A375 (cell line): ENCODE data around the gene FGF4. TPM values are rescaled to one million over a fixed set of nuclear protein-coding genes. Genes with fewer than 3 reads are reported as not detected.

Experiments used
- total RNA-seq: library from RNA; depleted of rRNA; stranded (reverse); fragments of >200 nt; shearing (Covaris generic); gene quantifications from 2 replicates; pipeline ENCODE4 v1.2.3, GENCODE V29; 2014; rRNA removed

Gene FGF4, protein sequence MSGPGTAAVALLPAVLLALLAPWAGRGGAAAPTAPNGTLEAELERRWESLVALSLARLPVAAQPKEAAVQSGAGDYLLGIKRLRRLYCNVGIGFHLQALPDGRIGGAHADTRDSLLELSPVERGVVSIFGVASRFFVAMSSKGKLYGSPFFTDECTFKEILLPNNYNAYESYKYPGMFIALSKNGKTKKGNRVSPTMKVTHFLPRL
- not detected in 2 replicates for total RNA-seq

DNA sequence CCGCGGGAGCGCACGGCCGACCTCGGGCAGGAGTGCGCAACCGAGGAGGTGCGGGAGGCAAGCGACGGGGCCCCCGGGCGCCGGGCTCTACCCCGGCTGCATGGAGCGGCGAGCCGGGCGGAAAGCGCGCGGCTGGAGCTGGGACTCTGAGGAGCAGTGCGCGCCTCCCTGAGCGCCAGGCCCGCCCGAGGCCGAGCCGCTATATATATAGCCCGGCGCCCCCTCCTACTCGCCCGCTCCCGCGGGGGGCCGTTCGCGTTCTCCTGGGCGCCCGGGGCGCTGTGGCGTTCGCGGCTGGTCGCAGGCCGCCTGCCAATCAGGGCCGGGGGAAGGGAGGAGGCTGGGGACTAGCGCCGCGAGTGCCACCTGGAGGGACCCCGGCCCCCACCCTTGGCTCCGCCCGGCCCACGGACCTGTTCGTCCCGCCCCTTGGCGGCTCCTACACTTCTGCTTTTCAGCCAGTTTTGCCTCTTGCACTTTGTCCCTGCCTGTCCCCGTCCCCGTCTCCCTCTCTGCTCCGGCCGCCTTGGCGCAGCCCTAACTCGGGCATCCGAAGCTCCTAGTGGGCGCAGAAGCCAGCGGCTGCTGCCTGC, at the start of gene FGF4:
TSS of gene FGF4 (minus strand) at position 179 of the 593 bp plus-strand sequence. CDS start 257 bp downstream, outside the sequence.

DNA sequence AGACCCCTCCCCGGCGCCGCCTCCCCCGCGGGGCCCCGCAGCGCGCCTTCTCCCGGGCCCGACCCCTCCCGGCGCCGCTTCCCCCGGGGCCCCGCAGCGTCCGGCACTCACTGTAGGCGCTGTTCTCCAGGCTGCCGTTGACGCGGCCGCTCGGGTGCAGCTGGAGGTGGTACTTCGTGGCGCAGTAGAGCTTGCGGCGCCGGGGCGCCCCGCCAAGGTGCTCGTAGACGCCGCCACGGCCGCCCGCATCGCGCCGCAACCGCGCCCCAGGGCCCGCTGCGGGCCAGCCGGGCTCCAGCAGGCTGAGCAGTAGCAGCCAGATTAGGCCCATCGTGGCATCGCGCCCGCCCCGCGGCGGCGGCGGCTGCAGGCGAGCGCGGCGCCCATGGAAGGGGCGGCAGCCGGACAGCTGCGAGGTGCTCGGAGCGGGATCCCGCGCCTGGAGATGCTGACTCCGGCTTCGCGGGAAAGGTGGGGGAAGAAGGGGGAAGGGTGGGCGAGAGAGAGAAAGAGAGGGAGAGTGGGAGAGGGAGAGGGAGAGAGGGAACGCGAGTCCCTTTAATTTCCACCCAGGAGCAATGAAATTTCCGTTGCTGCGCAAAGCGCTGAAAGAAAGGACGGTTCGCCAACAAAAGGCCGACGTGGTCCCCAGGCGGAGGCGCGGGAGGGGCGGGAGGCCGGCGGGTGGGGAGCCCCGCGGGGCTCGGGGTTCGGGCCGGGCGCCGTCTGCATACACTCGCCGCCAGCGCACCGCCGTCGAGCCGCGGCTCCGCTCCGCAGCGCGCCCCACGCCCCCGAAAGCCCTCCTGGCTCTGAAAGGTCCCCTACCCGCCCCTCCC, 43.7 kb upstream of the FGF4 start, which contains the start of gene FGF3:
TSS of gene FGF3 (minus strand) at position 814 of the 839 bp plus-strand sequence. CDS start at position 331, 483 bp downstream.

Other genes with a start within 250 kb of the FGF4 start
- 464 and 545 TPM in 2 replicates for gene CCND1, start 134.2 kb downstream of the FGF4 start, total RNA-seq
- 23.0 and 32.8 TPM in 2 replicates for gene LTO1, start 100.0 kb downstream of the FGF4 start, total RNA-seq
- gene FGF19, start 71.3 kb downstream of the FGF4 start, total RNA-seq = 0.15 TPM in 1 of 2 replicates, not detected in the other
- not detected in 2 replicates for gene FGF3, start 44.1 kb upstream of the FGF4 start, total RNA-seq